AG09309 (cell line): ENCODE measurements around the gene RGS6.

Experiments
- DNase-seq: peaks from one replicate; pipeline ENCODE4 v3.0.0-alpha.2; 2010; ENCODE audit warnings: low read depth
- H3K4me3 ChIP-seq: 2 replicates; pipeline ENCODE4 v1.5.1; 2011; ENCODE audit warnings: mild to moderate bottlenecking, low read depth, low read length, moderate library complexity; ENCODE audit not compliant: control insufficient read depth
- TF ChIP-seq, protein P1 (sequence below): IDR thresholded peaks from 2 replicates; pipeline ENCODE4 v1.5.1; 2011; ENCODE audit warnings: mild to moderate bottlenecking, low read depth, low read length, inconsistent platforms; ENCODE audit not compliant: insufficient read depth, control insufficient read depth; ENCODE audit errors: missing control alignments

The RGS6 gene

DNA sequence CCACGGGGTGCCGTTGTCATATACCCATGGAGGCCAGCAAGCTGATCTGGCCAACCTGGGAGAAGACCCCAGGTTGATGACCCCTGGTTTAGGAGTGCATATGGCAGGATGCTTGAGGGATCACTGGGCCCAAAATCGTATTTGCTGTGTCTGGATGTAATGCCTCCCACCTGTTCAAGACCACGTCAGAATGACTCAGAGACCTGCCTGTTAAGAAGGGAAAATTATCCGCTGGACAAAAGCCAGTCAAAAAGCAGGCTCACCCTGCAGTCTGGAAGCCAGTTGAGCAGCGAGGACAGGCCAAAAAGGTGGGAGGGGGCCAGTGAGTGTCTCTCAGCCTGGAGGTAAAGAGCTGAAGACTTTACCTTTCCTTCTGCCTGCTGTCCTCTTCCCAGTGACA lies 512.5 kb downstream of the RGS6 start:
- DNase-seq: no peak
- no peak overlapping the region for H3K4me3 ChIP-seq
- TF ChIP-seq, protein P1, sequence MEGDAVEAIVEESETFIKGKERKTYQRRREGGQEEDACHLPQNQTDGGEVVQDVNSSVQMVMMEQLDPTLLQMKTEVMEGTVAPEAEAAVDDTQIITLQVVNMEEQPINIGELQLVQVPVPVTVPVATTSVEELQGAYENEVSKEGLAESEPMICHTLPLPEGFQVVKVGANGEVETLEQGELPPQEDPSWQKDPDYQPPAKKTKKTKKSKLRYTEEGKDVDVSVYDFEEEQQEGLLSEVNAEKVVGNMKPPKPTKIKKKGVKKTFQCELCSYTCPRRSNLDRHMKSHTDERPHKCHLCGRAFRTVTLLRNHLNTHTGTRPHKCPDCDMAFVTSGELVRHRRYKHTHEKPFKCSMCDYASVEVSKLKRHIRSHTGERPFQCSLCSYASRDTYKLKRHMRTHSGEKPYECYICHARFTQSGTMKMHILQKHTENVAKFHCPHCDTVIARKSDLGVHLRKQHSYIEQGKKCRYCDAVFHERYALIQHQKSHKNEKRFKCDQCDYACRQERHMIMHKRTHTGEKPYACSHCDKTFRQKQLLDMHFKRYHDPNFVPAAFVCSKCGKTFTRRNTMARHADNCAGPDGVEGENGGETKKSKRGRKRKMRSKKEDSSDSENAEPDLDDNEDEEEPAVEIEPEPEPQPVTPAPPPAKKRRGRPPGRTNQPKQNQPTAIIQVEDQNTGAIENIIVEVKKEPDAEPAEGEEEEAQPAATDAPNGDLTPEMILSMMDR: no peak

DNA sequence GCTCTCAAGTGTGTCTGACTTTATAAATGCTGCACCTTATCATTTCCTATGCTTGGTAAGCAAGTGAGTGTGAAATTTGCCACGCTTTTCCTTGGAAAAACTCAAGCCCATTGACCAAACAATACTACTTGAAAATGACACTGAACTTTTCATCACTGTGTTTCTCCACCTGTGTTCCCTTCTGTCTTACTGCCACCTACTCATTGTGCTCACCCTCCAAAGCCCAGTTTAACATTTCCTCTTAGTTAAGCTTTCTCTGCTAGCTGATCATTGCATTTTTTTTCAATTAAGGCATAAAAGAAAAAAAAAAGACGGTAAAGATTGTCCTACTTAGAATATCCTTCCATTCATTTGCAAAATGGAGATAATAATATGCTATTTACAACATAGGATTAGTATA lies 516.0 kb downstream of the RGS6 start:
- H3K4me3 ChIP-seq: no peak overlapping the region
- no peak for DNase-seq
- TF ChIP-seq, protein P1: no peak

DNA sequence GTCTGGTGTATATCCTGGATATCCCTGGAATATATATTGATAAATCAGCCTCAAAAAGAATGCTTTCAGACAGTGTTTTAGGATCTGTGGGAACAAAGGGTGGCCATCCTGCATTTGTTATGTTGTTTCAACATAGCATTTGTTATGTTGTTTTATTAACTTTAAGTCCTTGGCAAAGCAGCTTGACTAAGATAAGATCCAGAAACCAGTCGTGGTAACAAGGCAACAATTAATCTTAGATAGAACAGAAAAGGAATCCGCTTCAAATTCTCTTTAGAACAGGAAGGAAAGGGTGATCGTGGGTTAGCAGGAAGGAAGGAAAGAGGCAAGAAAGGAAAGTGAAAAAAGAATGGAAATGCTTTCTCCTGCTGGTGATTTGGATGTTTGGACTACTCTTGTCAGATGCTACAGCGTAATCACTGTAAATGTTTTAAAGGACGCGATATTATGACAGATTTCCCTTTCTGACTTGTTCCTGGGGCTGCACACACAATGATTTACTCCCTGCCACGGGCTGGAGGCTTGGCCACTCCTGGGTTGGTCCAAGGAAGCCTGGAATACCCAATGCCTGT lies 518.3 kb downstream of the RGS6 start:
- TF ChIP-seq, protein P1: no peak
- no peak for DNase-seq
- H3K4me3 ChIP-seq: no peak overlapping the region

DNA sequence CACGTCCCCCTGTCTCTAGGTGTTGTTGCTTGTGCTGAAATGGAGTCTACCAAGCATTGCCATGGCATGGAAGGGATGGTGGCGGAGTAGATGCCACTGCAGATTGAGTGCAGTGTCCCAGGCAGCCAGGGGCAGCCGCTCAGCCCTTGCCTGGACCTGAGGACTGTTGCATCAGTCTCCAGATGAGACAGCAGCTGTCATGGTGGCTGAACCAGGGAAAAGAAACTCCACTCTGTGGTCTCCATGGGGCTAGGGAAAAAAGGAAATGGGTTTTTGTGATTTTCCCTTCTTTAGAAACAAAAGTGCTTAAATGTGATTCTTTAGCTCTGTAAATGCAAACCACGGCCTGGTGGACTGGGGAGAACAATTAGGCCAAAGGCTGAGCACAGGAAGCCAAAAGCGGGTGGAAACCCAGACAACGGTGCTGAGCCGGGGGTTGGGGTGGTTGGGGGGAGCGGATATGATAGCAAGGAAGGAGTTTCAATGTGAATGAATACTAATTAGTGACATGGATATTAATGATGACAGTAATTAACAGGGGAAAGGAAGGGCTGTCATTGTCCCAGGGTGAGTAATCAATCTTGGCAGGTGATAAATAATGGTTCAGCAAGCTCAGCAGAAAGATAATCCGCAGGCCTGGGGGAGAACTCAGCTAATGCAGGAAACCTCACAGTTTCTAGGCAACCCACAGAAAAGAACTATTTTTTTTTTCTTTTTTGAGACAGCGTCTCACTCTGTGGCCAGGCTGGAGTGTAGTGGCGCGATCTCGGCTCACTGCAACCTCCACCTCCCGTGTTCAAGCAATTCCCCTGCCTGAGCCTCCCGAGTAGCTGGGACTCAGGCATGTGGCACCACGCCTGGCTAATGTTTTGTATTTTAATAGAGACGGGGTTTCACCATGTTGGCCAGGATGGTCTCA lies 519.1 kb downstream of the RGS6 start:
- TF ChIP-seq, protein P1: no peak
- H3K4me3 ChIP-seq: no peak overlapping the region
- DNase-seq: no peak

DNA sequence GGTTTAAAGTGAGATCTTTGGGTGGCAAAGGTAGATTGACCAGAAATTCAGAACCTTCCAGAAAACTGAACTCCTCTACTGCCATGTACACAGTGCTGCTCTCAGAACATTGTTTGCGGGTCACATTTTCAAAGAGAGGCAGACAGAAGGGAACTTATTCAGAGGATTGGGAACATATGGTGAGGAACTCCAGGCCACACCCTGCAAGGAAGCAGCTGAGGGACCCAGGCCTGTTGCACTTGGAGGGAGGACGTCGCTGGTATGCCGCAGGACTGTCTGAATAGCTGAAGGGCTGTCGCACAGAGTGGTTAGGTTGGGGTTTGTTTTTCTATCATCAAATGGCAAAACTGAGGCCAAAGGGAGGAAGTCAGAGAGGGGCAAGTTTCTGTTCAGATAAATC lies 520.5 kb downstream of the RGS6 start:
- DNase-seq: no peak
- TF ChIP-seq, protein P1: no peak
- no peak overlapping the region for H3K4me3 ChIP-seq

DNA sequence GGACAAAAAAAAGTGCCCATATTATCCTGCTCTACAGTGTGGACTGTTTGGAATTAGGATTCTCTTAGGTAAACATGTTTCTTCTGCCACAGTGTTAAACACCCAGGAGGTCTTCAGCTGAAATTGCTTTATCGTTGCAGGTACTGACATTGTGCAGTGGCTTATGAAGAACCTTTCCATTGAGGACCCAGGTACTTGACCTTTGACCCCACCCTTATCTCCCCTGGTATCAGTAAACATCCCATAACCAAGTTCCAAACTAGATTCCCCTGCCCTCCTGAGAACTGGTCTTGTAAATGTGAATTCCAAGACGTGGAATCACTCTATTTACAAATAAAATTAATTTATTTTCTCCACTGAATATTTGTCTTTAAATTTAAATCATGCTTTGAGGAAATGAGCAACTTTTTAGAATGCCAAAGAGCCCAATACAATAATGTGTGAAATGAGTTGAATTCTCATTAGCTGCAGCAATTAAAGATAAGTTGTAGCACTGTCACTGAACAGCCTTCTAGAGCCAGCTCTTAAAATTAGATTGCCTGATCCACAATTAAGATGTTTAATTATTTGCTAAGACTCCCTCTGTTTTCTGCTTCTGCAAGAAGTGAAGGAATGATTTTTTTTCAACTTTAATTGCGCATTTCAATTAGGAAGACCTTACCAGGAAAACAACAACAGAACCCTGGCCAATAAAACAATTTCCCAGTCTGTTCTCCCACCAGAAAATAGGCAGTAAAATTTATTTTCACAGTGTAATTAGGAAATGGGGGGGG lies 522.3 kb downstream of the RGS6 start:
- no peak for DNase-seq
- H3K4me3 ChIP-seq: no peak overlapping the region
- TF ChIP-seq, protein P1: no peak
